HG03060 (cell line): Measurements from ENCODE around the gene KCNG1.

Experiments used
- ATAC-seq: cut with Tn5 transposase; IDR thresholded peaks from one replicate; pipeline ENCODE4 v1.9.1; 2021; ENCODE audit warnings: low read depth, moderate number of reproducible peaks; ENCODE audit not compliant: unreplicated experiment

Gene KCNG1

DNA sequence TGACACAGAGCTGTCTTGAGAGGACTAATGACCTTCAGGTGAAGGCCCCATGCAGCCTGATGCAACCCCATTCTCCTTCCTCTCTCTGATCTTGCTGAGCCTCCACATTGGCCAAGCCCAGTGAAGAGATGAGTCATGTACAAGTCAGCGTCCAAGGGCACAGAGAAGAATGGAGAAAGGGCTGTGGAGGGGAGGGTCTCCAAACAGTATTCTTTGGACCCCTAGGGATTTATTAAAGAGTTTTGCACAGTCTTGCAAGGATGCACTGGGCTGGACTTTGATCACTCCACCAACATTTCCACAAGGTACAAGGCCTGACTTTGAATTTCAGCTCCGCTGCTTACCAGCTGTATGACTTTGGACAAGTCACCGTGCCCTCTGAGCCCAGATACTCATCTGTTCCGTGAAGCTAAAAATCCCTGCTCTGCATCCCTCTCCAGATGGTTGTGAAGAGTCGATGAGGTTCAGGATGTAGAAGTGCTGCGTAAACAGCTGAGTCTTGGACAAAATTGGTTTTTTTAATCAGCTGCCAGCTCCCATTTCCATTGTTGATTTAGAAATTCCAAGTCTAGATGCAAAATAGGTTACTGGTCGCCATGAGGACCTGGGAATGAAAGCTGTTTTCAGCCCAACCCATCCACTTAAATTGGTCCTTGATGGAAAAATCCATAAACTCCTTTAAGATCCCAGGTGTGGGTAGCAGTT lies 14.1 kb upstream of the KCNG1 start:
- ATAC-seq, result no peak

DNA sequence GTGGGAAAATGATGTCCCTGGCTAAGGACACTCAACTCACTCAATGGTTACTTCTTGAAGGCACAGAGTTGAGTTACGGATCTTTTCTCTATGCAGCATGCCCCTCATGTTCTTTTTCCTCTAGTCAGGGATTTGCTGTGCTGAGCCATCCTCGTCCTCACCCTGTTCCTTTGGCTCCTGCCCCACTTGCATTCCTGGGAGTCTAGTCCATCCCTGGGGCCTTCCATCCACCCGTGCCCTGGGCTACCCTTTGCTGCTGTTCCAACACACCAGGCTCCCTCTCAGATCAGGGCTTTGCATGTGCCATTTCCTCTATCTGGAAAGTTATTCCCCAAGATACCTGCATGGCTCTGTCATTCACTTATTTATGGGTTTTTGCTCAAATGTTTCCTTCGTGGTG lies 13.3 kb upstream of the KCNG1 start:
- no peak for ATAC-seq

DNA sequence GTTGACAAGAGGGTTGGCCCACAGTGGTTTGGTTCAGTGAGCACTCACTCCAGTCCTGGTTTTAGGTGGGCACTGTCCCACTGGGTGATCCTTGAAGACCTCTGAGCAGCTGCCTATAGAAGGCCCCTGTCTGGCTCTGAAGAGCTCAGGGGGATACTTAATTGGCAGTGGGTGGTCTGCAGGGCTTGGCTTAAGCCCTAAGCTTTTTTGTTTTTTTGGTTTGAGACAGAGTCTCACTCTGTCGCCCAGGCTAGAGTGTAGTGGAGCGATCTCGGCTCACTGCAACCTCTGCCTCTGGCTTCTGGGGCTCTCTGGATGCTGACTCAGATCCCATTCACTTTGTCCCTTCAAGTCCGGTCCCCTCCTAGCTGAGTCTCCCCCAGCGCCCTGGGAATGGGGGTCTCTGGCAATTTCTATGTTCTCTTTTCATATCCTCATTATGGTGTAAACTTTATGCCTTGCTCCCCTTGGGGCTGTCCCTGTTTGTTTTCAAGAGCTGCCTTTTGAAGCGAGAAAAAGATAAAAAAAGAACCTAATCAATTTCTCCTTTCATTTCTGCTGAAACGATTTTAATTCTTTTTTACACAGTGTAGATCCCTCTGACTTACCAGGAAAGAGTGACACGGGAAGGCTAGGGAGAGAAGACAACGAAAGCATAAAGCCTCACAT lies 12.2 kb upstream of the KCNG1 start:
- ATAC-seq, result no peak

DNA sequence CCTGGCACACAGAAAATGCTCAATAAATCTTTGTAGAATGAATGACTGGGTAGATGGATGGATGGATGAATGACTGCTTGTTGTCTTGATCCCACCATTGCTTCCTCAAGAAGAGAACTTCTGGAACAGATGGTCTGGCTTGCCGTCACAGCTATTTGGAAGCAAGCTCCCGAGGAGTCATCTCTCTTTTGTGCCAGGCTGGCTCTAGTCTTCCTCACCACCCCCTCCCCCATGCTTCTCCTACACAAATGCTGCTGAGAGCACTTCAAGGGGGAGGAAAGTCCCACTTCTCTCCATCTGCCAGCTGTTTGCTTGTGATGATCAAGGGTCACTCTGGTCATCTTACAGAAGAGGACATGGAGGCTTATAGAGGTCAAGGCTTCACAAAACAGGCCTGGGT lies 11.6 kb upstream of the KCNG1 start:
- ATAC-seq, result no peak

DNA sequence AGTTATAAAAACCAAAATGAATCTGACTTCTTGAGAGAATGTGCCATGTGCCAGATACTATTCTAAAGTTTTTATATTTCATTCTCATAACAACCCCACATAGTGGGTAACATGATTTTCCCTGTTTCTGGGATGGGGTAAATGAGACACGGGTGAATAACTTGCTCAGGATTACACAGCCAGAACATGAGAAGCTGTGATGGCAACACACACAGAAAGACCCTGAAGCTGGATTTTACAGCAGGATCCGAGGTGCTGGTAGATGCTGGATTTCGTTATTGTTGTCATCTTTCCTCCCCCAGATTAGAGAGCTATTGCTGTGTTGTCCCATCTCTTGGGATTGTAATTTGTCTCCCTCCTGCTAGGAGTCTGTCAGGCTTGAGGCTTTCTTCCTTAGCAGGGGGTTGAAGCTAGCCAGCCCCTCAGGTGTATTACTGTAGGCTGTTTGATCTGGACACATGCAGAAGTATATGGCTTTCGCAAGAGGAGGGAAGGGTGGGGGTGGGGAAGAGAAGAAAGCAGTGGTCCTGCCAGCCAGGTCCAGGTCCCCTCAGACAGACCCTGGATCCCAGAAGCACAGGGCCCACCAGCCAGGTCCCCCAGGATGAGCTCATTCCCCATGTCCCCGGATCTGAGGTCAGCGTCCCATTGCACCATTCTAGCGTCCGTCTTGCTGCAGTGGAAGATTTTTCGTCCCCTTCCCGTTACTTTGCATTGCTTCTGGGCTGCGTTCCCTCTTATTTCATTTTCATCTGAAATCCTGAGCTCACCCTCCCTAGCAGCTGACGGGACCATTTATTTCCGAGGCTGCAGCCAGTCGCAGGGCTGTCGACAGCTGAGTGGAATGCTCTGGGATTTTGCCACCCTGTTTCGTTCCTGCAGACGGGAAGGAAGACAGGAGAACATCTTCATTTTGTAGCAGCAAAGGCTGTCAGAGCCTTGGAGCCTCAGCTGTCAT lies 7.3 kb upstream of the KCNG1 start:
- no peak for ATAC-seq

DNA sequence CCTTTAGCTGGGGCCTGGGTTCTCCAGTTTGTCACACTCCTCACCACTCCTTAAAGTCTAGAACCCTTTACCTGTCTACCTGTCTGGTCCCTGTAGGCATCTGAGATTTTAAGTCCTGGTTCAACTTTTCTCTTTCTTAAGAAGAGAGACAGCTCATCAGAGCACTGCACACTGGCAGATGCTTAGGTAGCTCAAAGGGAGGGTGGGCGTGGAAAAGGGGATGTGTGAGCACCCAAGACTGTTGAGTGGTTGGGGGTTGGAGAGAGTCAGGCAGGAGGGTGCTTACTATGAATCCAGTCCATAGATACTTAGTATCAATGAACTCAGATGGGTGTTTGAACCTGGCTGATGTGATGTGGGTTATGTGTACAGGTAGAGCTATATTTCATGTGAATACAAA lies 6.6 kb upstream of the KCNG1 start:
- ATAC-seq, result no peak

DNA sequence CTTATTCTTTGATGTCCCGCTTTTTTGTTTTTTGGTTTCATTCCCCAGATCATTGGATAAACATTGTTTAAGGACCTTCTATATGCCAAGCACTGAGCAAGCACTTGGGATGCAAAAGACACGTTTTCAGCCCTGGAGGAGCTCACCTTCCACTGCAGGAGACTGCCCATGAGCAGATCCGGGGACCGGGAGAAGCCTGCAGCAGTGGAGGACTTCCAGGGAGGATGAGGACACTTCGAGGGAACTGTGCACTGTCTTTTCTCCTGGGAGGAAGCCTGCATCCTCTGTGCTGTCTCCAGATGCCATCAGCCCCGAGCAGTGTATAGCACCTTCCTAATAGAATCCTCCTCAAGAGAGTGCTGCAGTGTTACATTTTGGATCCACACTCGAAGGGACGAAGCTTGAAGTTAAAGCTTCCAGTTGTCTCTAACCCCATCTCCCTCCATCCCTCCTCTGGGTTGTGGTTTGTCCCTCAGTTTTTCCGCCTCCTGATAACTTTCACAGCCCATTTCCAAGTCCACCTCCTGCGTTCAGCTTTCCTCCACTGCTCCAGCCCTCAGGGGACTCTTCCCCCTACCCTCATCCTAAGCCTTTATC lies 5.8 kb upstream of the KCNG1 start:
- no peak for ATAC-seq

DNA sequence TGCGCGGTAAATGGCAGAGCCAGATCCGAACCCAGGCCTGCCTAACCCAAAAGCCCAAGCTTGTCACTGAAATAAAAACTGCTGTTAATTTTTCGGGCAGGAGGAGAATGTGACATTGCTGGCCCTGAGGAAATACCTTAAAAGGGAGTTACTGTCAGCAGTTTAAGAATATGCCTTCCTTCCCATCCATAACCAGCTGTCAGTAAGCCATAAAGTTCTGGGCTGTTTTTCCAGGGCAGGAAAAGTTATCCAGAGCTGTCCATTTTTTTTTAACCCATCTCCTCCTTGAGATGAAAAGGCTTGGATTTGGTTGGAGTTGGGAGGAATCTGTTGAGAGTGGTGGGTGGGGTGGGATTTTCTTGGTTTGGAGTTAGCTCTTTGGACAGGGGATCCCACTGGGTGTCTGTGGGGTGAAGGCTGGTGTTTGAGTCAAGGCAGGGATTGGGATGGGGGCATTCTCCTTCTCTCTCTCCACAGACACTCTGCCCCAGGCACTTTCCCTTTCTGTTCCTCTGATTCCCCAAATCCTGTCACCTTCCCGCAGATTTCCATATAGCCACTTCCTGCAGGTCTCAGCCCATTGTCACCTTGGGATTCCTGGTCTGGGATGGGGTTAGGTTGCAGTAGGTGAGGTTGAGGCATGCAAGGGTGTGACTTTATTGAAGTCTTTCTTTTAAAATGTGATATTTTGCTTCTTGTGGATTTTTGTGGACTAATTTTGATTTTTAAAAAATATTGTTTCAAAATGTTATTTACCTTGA lies 4.3 kb upstream of the KCNG1 start:
- ATAC-seq, result no peak

DNA sequence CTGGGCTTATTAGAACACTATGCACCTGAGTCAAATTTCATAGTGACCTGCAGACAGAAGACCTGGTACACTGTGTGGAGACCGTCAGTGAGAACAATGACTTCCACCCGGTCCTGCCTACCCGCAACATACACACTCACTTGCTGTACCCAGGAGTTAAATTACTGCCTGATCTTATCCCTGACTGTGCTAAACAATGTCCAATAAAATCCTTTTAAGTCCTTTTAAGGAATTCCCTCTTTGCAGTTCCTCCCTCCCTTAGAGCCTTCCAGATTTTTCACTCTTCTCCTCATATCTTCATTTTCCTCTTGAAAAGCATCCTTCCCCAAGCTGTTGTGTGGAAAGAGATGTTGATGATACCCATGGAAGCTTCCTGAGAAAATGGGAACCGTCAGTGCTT lies 3.4 kb upstream of the KCNG1 start:
- no peak for ATAC-seq

DNA sequence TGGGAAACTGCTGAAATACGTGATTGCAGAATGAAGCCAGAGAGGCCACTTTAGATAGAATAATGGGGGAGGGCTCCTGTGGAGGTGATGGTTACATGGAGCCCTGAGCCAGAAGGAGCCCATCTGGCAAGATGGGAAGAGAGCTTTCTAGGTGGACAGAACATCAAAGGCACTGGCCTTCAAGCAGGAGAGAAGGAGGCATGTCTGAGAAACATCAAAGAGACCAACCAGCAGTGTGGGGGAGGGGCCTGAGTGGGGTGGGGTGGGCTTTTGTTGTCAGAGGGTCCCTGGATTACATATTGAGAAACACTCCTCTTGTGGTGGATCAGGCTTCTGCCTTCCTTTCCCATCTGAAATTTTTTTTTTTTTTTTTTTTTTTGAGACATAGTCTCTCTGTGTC lies 1.9 kb upstream of the KCNG1 start:
- no peak for ATAC-seq

DNA sequence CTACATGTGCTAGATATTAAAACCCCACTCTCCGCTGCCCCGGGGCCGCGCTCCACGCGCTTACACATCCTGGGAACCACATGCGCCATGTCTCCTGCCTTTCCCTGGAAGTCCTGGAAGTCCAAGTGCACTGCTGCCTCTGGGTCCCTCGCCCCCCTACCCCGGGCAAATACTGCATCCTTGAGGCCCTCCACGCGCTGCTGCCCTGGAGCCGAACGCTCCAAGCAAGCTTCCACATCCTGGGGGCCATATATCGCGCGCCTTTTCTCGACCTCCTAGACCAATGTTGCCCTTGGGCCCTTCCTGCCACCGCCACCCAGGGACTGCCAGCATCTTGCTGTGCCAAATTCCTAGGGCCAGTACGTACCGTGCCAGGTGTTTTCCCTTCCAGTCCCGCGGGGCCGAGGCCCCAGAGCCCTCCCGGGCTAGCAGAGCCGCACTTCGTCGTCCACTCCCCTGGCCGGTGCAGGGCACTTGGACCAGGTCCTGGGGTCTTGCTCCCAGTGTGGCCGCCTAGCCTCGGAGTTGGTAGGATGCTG lies 779 bp upstream of the KCNG1 start:
- no peak for ATAC-seq

DNA sequence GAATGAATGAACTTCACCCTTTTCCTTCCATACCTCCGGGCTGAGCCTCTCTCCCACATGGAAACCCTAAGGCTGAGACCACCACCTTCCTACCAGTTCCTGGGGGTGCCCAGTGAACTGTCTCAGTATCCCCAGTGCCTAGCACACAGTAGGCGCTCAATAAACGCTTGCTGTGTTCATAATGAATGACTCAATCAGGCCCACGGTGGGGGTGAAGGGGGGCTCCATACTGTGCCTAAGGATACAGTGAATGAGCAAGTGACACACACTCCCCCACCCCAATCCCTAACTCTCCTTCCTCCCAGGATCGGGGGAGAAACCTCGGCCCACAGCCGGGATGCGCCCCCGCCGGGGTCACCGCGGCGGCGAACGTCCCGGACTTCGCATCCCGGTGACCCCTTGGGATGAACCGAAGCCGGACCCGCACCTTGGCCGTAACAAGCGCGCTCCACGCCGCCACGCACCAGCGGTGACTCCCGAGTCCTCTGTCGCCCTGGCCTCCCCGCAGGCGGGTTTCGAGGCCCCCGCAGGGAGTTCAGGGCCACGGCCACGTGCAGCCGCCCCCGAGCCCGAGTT lies 592 bp downstream of the KCNG1 start:
- ATAC-seq, result no peak

DNA sequence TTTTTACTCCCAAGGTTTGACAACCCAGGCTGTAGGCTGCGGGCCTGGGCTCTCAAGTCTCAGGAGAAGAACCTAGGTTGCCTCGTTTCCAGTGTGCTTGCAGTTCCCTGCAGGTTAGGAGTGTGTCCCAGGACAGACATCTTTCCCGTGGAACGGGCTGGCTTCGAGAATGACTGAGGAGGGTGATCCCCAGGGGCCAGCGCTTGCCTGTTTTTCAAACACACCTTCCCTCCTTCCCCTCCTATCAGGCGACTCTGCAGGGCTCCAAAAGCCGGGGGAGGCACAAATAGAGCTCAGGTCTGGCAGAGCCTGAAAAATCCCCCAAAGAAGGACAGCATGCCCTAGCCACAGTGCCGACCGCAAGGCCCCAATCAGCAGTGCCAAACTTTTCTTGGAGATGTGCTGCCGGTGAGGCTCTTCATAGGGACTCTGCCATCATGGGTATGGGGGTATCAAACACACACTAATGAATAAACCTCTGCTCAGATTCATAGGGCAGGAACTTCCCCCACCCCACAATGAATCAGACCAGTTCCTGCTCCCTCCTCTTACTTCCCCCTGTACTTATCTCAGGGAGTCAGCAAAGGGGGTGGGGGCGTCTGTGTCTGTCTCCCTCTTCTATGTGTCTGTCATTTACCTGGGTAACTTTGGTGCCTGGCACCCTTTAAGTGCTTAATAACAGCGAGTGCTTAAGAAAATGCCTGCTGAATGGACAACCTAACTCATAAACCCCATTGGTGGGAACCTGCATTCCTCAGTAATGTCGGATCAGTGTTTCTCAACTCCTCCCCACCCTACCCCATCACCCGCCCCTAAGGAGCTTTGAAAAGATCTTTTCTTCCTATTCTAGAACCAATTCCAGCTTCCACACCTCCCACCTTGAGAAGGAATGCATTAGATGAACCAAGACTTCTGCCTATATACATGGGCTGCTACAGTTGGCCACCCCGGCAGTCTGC lies 1.6 kb downstream of the KCNG1 start:
- no peak for ATAC-seq

DNA sequence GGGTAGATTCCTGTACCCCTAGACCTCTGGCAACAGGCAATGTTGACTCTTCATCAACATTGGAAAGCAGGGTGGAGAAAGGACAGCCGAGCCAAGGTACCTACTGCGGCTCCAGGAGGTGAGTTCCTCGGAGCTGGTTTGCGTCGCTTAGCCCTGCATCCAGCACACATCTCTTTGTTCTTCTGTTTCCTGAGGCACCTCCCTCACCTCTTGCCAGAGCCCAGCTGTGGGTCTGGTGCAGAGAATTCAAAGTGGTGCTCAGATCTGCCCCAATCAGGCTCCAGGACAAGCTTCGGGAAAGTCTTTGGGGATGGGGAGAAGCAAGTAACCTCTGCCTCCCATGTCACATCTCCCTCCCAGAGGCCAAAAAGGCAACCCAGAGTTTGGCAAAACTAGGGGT lies 2.2 kb downstream of the KCNG1 start:
- no peak for ATAC-seq

DNA sequence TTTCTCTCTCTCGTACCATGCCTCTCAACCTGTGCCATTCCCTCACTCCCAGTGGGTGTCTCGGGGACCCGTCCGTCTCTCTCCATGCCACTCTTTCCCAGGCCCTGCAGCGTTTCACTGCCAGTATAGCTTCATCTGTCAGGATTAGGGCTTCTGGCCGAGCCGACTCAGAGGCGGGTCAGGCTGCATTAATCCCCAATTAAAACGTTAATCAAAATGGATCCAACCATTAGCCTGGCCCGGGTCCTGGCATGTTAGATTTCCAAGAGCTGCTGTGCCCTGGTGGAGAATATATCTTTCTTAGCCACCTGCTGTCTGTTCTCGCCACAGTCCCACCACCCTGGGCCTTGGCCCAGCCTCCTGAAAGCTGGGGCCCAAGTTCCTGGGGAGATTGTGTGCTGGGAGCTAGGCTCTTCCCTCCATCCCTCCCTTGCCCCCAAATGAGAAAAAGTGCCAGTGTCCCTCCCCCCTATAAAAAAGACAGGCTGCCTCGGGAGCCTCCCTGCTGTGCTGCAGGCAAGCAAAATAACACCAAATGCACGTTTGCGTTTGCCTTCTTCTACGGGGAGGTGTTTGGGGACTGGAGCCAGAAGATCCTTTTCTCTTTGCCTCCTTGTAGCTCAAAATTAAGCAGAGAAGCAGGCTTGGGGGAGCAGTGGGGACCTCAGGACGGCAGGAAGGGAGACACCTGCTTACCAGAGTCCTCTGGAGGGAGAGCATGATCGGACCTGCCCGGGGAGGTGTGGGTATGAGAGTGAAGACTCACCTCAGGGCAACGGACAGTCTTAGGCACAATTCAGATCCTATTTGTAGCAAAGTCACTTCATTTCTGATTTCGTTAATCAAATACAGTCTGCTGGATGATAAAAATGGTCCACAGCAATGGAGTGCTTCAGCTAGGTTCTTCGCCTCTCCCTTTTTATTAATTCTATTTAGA lies 3.0 kb downstream of the KCNG1 start:
- ATAC-seq, result no peak

DNA sequence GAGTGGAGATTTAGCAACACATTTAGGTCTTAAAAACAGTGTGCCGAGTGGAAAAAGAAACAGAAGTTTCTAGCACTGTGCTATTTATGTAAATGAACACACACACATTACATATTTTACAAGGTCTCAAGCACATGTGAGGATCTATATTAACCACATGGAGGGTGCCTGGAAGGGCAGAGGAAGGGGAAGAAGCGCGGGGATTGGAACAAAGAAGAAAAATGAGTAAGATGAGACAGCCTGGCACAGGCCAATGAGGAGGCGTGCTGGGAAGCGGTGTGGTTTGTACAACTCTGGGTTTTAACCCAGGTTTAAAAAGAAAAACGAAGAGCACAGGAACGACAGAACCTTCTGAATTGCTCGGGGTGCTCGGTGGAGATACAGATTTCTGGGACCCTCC lies 5.7 kb downstream of the KCNG1 start:
- no peak for ATAC-seq

DNA sequence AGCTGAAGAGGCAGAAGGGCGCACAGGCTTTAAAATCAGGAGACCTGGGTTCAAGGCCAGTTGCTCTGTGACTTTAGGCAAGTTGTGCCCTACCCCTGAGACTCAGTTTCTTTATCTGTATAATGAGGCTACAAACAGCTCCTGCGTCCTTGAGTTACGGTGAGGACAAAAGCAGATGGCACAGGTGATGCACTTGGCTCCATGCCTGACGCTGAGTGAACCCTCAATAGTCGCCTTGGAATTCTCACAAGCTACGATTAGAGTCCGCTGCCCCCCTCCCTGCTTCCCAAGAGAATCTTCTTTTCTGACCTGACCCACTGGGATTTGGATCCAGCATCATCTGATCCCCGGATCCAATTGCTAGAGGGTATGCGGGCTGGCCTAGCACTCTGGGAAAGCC lies 6.4 kb downstream of the KCNG1 start:
- ATAC-seq, result no peak
